ENCODE results near the gene RAD50.

Gene RAD50

DNA sequence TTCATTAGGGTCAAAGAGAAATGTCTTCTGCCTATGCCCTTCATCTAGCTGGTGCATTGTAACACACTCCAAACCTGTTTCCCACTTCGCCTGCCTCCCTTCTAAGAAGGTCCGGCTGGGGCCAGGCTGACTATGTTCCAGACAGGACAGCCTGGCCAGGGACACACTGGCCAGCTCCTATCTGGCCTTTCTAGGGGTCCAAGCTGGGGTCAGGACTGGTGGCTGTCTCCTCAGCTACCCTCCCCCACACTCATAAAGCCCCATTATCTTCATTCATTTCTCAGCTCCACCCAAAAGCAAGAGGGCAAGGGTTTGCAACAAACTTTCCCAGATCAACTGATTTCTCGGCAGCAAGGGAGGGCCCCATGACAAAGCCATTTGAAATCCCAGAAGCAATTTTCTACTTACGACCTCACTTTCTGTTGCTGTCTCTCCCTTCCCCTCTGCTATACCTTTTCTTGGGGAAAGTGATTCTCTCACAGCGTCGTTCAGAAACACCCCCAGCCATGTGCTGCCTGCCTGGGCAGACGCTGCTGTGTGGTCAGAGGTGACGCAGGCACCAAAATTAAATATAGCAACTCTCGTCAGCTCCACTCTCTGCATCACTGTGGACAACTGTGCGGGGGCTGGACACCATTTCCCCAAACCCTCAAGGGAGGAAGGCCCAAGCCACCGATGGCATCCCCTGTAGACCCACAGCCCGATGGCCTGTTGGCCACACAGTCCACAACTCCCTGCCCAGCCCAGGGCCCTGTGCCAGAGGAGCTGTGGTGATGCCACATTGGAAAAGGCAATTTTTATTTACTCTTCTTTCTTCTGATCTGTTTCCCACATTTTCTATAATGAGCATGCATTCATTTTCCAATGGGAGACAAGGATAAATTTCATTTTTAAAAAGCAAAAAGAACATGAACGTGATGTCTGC is 107.3 kb downstream of the RAD50 start:
- DNase-seq: no peak

DNA sequence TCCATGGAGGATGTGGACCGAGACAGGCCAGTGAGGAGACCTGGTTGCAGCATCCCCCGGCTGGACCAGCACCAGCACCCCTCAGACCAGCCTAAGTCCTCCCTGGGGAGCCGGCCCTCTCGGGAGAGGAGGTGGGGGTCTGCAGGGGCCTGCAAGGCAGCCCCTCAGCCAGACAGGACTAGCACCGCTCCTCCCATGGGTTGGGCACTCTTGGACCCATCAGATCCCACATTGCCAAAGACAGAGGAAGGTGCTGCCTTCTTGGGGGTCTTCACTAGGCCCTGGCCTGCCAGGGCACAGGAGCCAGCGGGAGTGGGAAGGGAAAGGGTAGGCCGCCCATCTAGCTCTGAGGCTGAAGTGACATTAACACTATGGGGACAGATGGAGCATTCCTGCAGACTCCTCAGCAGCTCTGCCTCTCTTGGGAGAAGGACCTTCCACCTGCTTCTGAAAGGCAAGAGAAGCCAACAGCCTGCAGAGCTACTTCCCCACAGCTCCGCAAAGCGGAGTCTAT is 108.0 kb downstream of the RAD50 start:
- no peak for DNase-seq

DNA sequence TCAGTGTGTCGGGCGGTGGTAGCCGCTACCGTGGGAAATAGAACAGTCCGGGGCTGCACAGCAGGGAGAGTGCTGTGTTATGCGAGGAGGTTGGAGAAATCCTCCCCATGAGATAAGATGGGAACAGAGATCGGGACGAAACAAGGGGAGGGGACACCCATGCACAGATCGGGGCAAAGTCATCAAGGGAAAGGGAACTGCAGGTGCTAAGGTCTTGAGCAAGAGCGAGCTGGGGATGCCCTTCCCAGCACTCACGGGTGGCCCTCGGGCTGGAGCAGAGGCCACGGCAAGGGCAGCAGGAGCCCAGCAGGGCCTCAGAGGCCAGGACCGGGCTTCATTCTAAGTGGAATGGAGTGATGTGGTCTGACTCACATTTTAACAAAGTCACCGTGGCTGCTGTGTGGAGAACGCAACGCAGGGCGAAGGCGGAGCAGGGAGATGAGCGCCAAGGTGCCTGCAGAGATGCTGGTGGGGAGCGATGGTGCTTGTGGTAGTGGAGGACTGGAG is 108.8 kb downstream of the RAD50 start:
- no peak for DNase-seq

DNA sequence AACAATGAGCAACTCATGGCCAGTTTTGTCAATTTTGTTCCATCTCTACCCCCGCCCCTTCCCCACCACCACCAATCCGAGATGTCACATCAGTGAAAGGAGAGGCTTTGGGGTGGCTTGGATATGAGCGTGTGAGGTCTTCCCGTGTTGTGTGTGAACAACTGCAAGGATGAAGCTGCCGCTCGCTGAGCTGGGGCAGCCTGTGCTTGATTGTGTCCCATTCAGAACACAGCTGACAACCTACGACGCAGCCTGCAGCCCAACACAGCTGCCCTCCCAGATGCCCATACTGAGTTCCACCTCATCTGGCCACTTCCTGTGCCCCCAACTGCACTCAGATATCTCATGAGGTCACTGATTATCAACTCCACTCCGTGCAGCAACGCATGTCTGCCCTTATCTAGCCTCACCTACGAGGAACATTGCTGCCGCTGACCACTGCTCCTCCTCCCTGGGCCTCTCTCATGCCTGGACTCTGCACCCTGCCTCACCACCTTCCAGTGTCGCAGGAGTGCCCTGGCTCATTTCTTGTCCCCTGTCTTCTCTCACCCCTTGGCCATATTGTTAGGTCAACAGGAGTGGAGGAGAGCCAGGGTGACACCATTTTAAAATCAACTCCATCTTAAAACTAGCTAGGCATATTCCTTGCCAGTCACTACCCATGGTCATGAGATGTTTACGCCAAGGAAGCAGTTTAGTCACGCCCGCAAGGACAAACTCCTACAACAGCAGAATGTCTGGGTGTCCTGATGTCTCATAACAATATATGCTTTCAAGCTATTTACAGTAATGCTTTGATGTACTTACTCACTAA is 109.7 kb downstream of the RAD50 start:
- DNase-seq: no peak

DNA sequence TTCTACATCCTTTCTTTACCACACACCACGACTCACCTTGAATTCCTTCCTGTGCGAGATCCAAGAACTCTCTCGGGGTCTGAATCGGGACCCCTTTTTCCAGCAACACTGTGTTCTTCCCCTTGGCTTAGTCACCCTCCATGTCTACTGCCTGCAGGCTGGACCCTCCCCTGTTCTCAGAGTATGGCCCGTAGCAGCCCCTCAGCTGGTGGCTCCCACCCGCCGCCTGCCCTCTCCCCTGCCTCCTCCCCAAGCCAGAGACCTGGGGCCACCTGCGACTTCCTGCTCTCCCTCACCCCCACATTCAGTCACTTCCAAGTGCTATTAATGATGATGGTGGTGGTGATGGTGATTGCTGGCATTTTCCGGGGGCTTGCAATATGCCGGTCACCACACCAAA is 110.5 kb downstream of the RAD50 start:
- DNase-seq: no peak

DNA sequence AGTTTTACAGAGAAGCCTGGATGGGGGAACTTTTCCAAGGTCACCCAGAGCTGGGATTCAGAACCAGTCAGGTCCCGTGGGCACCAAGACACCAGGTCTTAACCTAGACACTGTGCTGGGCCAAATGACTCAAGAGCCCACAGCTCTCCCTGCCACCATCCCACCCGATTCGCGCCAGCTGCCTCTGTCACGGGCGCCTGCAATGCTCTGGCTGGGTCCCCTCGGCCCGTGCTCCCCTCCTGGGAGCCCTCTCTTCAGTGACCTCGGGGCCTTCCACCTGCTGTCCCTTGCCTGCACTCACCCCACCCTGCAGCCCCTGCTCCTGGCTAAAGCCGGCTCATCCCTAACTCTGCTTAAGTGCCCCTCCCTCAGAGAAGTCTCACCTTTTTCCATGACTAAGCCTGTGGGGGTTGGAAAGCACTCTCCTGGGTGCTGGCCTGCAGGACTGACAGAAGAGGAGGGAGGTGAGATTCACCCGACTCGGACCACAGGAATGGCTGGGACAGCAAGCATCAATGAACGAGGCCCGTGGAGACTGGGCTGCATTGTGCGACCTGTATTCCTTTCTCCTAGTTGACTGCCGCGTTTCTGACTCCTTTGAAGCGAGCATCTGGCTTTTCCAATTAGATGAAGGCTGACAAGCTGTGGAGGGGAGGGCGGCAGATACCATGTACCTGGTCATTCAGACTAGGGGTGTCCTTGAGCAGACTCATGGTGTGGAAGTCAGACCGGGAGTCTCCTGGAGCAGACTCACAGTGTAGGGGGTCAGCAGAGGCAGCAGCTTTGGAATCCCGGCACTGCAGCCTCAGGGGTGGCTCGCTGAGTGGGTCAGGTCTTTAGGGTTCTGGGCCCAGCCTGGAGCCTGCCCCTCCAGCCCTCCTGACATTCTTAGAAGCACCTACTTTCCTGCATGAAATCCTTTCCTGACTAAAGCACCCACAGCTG is 111.3 kb downstream of the RAD50 start:
- no peak for DNase-seq

DNA sequence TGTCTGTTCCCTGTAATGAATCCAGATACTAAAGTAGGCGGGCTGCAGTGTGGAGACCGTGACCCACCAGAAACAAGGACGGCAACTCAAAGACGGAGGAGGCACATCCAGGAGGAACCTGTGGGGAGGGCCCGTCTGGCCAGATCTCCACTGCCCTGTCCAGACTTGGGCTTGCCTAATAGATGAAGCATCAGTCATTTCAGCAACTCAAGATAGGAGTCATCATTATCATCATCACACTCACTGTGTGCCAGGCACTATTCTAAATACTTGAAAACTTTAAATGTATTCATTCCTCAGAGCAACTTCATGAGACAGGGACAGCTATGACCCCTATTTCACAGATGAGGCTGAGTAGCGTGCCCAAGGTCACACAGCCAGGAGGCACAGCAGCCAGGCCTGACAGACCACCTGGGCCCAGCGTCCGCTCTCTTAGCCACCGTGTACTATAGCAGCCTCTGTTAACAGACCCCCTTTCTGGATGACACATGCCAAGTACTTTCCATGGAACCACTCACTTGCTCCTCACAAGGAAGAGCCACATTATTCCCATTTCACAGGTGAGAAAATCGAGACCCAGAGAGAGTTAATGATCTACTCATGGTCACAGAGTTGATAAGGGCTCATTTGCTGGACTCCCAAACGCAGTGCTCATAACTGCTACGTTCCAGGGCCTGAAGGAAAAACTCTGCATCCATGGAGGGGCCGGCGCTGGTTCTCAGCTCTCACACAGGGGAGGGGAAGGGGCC is 112.1 kb downstream of the RAD50 start:
- DNase-seq: no peak

DNA sequence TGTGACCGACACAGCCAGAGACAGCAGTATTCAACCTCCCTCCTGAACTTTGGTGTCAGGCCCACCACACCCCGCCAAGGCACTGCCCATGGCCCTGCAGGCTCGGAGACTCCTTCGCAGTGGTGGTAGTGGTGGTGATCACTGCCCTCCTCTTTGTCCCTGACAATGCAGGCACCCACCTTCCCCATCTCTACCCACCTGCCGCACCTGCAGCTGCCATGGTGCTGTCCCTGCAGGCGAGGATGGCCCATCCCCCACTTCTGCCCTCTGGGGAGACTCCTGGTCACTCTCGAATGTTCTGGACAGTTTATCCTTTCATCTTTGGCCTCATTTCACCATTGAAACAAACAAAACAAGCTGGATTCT is 112.7 kb downstream of the RAD50 start:
- DNase-seq: no peak

DNA sequence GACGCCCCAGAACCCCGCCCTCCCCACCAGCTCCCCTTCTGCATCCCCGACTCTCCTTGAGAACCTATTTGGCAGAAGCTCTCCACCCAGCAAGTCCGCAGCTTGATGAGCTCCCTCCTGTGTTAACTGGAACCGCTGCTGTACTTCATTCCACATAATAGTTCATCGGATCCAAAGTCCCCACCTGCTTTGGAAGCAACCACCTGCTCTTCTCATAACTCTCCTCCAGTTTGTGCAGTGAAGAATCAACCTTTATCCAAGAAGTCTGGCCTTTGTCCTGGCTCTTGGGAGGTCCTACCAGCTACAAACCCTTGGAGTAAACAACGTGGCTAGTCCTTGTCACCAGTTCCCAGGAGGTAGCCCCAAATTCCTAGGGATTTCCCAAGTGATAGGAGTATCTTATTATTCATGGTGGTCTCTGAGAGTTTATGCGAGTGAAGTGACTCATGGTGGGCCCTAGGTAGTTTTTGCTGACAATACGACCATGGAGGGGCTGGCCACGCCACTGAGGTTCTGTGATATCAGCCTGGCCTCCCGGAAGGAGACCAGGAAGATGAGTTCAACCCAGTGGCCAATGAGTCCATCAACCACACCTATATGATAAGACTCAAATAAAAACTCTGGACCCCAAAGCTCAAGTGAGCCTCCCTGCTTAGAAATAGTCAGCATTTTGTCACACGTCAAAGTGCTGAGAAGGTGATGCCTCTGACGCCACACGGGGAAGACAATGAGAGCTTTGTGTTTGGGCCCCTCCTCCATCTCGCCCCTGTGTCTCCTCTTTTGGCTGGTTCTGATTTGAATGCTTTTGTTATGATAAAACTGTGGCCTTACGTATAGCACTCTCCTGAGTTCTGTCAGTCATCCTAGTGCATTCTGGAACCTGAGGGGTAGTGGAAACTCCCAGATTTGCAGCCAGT is 113.4 kb downstream of the RAD50 start:
- no peak for DNase-seq

DNA sequence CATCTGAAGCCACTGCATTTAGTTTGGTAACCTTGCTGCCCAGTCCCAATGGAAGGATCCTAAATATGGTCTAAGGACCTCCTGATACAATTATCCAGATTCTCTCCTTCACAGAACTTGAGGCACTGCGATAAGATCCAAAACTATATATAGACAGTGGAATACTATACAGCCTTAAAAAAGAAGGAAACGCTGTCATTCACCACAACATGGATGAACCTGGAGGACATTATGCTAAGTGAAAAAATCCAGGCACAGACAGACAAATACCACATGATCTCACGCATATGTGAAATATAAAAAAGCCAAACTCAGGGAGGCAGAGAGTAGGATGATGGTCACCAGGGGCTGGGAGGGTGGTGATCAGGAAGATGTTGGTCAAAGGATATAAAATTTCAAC is 114.2 kb downstream of the RAD50 start:
- DNase-seq: no peak

DNA sequence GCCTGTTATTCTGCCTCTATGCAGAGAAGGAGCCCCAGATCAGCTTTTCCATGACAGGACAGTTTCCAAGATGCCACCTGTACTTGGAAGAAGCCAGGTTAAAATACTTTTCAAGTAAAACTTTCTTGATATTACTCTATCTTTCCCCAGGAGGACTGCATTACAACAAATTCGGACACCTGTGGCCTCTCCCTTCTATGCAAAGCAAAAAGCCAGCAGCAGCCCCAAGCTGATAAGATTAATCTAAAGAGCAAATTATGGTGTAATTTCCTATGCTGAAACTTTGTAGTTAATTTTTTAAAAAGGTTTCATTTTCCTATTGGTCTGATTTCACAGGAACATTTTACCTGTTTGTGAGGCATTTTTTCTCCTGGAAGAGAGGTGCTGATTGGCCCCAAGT is 116.7 kb downstream of the RAD50 start:
- no peak for DNase-seq

DNA sequence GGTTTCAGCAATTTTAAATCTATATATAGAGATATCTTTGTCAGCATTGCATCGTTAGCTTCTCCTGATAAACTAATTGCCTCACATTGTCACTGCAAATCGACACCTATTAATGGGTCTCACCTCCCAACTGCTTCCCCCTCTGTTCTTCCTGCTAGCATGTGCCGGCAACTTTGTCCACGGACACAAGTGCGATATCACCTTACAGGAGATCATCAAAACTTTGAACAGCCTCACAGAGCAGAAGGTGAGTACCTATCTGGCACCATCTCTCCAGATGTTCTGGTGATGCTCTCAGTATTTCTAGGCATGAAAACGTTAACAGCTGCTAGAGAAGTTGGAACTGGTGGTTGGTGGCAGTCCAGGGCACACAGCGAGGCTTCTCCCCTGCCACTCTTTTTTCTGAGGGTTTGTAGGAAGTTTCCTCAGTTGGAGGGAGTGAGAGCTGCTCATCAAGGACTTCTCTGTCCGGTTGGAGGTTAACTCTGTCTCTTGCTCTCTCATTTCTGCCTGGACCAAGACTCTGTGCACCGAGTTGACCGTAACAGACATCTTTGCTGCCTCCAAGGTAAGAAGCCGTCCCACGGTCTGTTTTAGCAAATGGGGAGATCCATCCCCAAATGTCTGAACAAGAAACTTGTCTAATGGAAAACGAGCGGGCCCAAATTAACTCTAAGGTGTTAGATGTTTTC is 117.3 kb downstream of the RAD50 start, which contains the start of gene IL4:
TSS of gene IL4 (plus strand) at position 51 of the 692 bp plus-strand sequence. CDS start at position 113, 62 bp downstream.
- no peak for DNase-seq

DNA sequence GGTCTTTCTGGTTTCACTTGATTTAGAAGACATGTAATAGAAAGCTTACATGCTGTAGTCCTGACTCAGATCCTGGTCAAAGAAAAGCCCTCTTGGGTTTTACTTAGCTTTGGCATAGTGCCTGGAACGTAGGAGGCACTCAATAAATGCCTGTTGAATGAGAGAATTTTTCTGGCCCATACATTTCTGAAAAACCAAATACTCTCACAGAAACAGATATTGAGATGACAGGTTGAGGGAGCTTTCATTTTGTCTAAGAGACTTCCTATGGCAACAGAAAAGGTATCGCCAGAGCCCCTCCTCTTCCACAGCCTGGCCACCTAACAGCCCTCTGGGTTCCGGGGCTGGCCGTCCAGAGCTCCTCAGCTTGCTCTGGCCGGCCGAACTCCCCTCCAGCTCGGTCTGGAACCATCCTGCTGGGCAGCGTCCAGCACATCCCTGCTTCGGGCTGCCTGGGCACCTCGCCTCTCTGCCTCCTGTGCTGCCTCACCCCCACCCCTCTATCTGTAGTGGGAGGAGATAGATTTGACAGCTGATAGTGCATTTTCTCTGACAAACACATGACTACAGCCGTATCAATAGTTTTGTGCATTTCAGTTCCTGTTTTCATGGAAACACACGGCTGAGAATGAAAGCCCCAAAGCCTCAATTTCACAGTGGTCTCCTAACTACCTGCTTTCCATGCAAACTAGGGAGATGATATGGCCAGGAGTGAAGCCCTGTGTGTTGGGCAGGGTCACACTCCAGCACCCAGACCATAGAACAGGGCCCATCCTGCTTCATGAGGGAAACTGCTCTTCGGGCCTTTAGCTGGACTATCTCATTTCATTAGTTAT is 118.1 kb downstream of the RAD50 start:
- DNase-seq: no peak

DNA sequence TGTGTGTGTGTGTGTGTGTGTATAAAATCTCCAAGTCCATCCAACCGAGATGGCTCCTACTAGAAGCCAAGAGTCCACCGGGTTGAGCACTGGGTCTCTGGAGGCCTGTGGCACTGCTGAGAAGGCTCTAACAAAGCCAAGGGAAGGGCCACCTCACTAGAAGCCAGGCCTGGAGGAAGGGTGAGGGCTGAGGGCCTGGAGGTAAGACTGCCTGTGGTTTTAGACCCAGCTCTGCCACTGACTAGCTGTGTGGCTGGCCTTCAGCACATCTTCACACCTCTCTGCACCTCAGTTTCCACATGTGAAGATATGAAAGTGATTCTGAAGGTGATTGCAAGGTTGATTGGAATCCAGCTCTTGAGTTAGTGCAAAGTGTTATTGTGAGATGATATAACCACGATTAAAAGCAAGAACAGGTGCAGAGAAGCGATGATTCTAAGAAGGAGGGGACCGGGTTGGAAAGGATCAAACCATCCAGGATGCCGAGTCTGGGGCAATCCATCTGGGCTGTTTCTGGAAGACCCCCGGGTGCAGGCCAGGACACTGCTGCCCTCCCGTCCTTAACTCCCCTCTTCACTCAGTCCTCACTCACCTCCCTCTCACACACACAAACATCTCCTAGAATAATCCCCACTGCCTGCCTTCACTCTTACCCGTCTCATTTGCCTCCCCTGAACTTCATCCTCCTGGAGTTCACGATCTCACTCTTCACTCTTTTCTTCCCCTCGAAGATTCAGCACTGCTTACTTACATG is 119.3 kb downstream of the RAD50 start:
- no peak for DNase-seq

DNA sequence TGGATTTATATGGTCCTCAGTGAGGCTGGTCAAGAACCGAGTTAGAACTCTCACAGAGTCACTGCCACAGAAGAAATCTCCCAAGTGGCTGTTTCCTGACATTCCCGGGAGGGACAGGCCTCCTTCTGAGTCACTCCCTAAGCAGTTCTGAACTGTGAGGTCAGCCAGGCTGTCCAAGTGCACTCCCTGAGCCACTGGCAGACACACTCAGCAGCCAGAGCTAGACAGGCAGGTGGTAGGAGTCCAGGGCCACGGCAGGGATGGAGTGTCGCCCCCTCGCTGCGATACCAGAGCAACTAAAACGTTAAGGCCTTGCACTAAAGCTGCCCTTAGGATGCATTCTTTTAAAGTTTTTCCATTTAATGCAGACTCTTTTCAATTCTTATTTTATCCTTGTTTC is 120.4 kb downstream of the RAD50 start:
- no peak for DNase-seq

DNA sequence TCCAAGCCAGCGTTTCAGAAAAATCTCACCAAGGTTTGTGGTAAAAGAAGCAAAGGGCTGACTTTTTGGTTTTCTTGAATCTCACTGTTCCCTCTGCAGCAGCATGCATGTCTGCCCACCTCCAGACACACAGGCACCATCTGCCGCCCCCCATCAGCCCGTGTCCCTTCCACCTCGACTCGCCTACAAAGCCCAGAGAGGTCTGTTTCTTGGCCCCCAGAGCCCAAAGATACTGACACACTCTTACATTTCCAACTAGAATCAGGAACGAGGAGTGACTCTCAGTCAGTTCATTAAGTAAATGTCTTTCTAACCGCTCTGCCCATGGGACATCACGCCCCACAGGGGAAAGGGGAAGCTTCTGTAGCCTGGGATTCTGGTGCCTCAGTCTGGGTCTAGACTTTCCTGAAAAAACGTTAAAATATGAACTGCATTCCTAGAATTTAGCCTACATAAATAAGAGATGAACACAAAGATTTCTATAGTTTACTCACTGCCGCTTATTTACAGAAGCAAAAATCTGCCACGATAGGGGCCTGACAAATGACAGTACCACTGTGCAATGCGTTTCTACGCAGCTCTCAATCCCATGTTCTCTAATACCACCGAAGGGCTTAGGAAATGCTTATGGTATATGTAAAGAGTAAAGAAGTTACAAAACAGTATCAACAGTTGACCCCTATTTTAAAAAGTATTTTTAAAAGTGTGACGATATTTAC is 121.1 kb downstream of the RAD50 start:
- DNase-seq: no peak

DNA sequence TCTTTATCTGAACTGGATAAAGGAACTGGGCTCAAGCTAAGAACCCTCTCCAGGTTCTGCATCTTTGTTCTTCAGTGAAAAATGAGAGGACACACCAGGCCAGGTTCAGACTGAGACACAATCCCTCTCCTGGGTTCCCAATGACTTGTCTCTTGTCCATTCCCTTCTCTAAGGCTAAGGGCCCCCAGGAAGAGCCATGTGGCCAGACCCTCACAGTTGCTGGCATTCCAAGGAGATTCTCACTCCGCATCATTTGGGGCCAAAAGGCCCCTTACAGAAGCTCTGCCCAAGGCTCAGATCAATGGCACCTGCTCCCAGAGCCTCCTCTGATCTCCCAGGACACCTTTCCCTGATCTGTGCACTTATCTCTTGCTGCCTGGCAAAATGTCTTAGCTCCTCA is 122.0 kb downstream of the RAD50 start:
- no peak for DNase-seq
